Muscle layer of duodenum (tissue), 2 donors: Measurements from ENCODE around the gene SUPT3H.

Experiments used
- H3K27ac ChIP-seq: one replicate; pipeline ENCODE4 v1.7.0; 2013; ENCODE audit warnings: mild to moderate bottlenecking, low read length
- H3K27me3 ChIP-seq: one replicate; pipeline ENCODE4 v1.7.0; 2013; ENCODE audit warnings: low read depth, mild to moderate bottlenecking, control low read depth, low read length
- H3K36me3 ChIP-seq, 2 donors: one replicate each; pipeline ENCODE4 v1.7.0; 2013; ENCODE audit warnings: low read length in 2 of 2, control low read depth in 1 of 2, mild to moderate bottlenecking in 1 of 2; ENCODE audit not compliant: insufficient read depth in 2 of 2, control insufficient read depth in 1 of 2
- H3K4me1 ChIP-seq, 2 donors: one replicate each; pipeline ENCODE4 v1.7.0; 2013; ENCODE audit warnings: low read length in 2 of 2, mild to moderate bottlenecking in 2 of 2, control low read depth in 1 of 2, moderate library complexity in 1 of 2; ENCODE audit not compliant: insufficient read depth in 2 of 2, control insufficient read depth in 1 of 2
- H3K4me3 ChIP-seq, 2 donors: one replicate each; pipeline ENCODE4 v1.7.0; 2013; ENCODE audit warnings: low read length in 2 of 2, low read depth in 1 of 2, mild to moderate bottlenecking in 1 of 2
- H3K9me3 ChIP-seq, 2 donors: one replicate each; pipeline ENCODE4 v1.7.0; 2013; ENCODE audit warnings: low read length in 2 of 2, control low read depth in 1 of 2, mild to moderate bottlenecking in 1 of 2; ENCODE audit not compliant: control insufficient read depth in 1 of 2
- donor health status: healthy.

The SUPT3H gene

DNA sequence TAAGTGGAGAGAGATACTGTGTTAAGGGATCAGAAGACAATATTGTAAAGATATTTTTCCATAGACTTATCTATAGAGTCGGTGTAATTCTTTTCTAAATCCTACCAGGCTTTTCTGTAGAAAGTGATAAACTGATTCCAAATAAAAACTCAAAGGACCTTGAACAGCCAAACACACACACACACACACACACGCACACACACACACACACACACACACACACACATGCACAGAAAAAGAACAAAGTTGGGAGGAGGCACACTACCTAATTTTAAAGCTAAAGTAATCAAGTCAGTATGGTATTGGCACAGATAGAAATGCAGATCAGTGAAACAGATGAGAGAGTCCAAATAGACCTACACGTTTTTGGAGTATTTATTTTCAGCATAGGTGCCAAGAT is 534.0 kb downstream of the SUPT3H start:
- H3K27me3 ChIP-seq, result no peaks in the 10 kb centered on the region
- H3K9me3 ChIP-seq, result no peaks in the 10 kb centered on the region
- no peaks in the 10 kb centered on the region for H3K4me1 ChIP-seq
- no peak overlapping the region for H3K27ac ChIP-seq
- H3K36me3 ChIP-seq, result no peaks in the 10 kb centered on the region
- no peak overlapping the region for H3K4me3 ChIP-seq

DNA sequence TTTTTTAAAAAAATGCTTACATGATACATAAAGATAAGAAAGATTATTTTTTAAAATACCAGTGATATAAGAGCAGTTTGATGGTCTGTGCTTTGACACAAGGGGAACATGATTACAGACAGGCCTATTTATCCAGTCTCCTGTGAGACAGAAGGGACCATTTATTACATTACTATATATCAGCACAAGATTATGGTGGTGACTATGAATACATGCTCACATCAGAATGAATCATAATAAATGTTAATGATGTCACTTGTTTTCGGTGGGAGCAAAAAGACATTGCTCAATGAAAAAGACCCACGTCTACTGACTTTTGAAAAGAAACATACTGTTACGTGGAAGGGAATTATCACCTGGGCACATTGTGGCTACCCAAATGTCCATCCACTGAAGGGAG is 535.1 kb downstream of the SUPT3H start:
- no peak overlapping the region for H3K4me3 ChIP-seq
- H3K9me3 ChIP-seq, result no peaks in the 10 kb centered on the region
- no peaks in the 10 kb centered on the region for H3K4me1 ChIP-seq
- no peaks in the 10 kb centered on the region for H3K27me3 ChIP-seq
- H3K36me3 ChIP-seq, result no peaks in the 10 kb centered on the region
- no peak overlapping the region for H3K27ac ChIP-seq

DNA sequence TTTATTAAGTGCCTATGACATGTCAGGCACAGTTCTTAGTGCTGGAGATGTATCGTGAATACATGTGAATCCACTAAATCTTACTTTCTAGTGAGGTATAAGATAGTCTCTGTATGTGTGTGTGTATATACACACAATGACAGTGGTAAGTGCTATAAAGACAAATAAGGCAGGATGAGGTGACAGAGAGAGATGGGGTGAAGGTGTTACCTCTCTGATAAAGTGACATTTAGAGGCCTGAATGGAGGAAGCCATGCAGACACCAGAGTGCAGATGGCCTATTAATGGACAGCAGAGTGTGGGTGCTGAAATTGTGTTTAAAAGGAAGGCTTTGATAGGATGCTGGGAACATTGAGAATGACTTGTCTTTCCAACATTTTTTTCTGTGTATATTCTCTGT is 535.9 kb downstream of the SUPT3H start:
- no peaks in the 10 kb centered on the region for H3K36me3 ChIP-seq
- H3K4me3 ChIP-seq, result no peak overlapping the region
- no peak overlapping the region for H3K27ac ChIP-seq
- no peaks in the 10 kb centered on the region for H3K27me3 ChIP-seq
- no peaks in the 10 kb centered on the region for H3K4me1 ChIP-seq
- no peaks in the 10 kb centered on the region for H3K9me3 ChIP-seq

DNA sequence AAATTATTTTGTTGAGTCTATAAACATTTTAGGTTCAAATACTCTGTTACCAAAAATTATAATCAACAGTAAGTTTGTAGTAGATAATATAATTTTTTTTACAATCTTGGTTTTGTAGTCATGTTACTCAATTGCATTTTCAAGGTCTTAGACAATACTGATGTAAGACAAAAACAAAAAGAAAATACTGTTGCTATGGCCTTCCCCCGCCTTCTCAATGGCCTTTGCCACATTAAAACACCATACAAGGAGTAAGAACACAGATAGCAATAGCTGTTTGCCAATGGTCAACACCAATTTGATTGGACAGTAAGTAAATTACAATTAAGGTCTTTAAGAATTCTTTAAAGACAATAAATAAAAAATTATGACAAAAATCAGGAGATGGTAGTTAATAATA is 540.0 kb downstream of the SUPT3H start:
- H3K27ac ChIP-seq, result no peak overlapping the region
- no peaks in the 10 kb centered on the region for H3K27me3 ChIP-seq
- H3K36me3 ChIP-seq, result no peaks in the 10 kb centered on the region
- H3K4me3 ChIP-seq, result no peak overlapping the region
- H3K4me1 ChIP-seq, result no peaks in the 10 kb centered on the region
- H3K9me3 ChIP-seq, result no peaks in the 10 kb centered on the region

DNA sequence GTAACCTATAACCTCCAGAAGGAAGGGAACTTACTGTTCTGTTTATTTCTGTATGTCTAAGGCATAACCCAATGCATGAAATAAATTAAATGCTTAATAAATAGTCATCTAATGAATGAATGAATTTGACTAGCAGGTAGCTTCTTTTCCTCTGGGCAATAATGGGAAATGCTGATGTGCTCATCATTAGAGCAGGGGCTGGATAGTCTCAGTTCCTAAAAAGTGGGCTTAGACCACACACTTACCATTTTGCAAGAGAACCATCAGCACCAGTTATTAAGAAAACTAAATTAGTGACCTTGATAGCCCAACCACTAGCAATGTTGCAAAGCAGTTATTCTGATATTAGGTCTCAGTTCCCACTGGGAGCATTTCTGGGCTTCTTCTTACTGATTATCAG is 540.5 kb downstream of the SUPT3H start:
- Histone ChIP-seq H3K27me3 (no peaks in the 10 kb centered on the region), H3K36me3 (no peaks in the 10 kb centered on the region), H3K9me3 (no peaks in the 10 kb centered on the region), H3K27ac (no peak overlapping the region), H3K4me1 (no peaks in the 10 kb centered on the region), H3K4me3 (no peak overlapping the region)

DNA sequence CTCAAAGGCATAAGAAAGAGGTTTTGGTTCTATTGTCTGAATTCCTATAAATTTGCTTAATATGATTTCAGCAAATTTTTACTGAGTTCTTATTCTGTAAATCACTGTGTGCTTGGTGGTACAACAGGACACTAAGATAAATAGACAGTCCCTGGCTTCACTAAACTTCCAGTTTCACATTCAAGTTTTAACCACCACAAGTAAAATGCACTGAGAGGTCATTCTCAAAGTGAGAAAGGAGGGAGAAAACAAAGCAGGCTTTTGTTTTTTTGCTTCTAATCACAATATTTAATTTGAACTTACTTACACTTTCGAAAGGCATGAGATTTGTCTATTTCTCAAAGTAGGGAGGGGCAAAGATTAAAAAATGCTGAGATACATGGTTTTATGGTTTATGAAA is 544.5 kb downstream of the SUPT3H start:
- H3K4me1 ChIP-seq, result no peaks in the 10 kb centered on the region
- H3K4me3 ChIP-seq, result no peak overlapping the region
- H3K9me3 ChIP-seq, result no peaks in the 10 kb centered on the region
- no peak overlapping the region for H3K27ac ChIP-seq
- no peaks in the 10 kb centered on the region for H3K27me3 ChIP-seq
- no peaks in the 10 kb centered on the region for H3K36me3 ChIP-seq

DNA sequence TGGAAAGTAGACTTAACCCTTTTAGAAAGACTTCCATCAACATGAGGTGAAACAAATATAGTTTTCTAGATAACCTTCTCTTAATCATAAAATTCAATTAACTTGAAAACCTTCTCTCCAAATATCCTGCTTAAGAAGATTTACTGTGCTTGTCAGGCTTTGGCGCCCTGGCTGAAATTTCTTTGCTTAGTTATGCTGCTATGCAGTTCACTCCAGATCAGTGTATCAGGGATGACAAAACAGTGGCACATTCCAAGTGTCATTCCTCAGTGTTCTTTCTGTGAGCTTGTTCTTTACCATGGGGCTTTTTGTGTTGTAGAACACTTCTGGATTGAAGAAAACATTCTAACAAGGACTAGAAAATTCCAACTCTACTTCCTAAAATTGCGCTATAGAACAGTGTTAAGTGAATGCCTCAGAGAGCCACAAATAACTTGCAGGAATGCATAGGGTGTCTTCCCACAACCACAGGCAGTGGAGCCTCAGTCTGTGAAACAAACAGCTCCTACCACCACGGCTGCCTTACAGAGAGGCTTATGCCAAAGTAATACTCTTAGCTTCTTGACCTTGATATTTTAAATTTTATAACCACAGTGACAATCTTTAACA is 546.6 kb downstream of the SUPT3H start:
- H3K9me3 ChIP-seq, result no peaks in the 10 kb centered on the region
- H3K4me3 ChIP-seq, result no peak overlapping the region
- no peaks in the 10 kb centered on the region for H3K4me1 ChIP-seq
- no peak overlapping the region for H3K27ac ChIP-seq
- H3K27me3 ChIP-seq, result no peaks in the 10 kb centered on the region
- H3K36me3 ChIP-seq, result no peaks in the 10 kb centered on the region

DNA sequence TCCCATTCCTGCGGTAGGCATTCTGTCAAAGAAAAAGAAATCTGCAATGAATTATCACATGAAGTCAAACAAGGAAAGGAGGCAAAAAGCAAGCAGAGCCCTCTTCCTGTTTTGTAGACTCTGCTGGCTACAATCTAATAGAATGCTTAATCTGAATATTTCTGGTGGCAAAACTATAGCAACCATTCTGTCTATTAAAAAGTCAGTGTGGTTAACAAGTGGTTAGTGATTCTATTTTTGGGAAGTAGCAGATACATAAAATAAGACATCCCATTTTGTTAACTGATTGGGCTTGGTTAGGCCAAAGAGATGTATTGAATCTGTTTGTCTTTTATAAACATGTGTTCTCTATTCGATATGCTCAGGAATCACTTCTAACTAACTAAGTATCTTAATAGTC is 547.9 kb downstream of the SUPT3H start:
- Histone ChIP-seq H3K4me3 (no peak overlapping the region), H3K27ac (no peak overlapping the region), H3K27me3 (no peaks in the 10 kb centered on the region), H3K36me3 (no peaks in the 10 kb centered on the region), H3K9me3 (no peaks in the 10 kb centered on the region), H3K4me1 (no peaks in the 10 kb centered on the region)

DNA sequence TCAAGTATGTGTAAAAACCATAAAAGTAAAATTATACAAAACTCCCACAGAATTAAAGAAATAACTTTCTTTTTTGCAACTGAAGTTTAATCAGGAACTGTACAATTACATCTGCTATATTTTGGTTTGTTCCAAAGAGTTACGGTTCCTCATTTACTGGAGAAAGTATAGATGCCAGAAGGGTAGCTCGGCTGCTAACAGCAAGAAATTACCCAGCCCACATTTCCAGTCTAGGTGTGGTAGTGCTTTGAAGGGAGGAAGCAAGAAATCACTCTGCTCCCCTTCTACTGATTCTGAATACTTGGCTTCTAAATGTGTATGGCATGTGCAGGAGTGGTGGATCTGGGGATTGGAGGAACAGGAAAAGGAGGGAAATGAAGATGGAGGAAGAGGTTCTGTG is 549.0 kb downstream of the SUPT3H start:
- Histone ChIP-seq H3K4me3 (no peak overlapping the region), H3K9me3 (no peaks in the 10 kb centered on the region), H3K27me3 (no peaks in the 10 kb centered on the region), H3K36me3 (no peaks in the 10 kb centered on the region), H3K4me1 (no peaks in the 10 kb centered on the region), H3K27ac (no peak overlapping the region)

DNA sequence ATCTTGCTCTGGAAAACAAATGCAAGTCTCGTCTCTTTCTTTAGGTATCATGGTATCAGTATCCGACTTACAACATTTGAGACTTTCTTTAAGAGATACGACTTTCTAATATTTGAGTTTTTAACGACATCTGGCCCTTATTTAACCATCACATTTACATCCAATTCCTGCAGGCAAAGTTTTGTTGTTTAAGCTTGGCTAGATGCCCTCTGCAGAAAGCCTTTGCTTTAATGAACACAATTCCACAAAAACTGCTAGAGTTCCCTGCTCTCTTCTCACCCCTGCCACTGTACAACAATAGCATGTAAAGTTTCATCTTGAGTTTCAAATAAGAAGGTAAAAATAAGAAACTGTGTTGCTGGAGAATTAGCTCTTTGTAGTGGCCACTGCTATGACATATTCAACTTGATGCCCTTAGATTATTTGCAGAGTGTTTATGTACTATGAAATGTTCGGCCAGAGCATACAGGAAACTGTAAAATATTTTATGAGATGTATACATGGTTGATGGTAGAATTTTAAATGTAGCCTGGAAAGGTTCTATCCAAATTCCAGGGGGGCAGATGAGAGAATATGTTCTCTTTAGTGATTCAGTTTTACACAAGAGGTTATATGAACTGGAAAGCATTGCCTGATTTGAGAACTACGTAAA is 551.6 kb downstream of the SUPT3H start:
- H3K4me1 ChIP-seq, result no peaks in the 10 kb centered on the region
- no peaks in the 10 kb centered on the region for H3K36me3 ChIP-seq

DNA sequence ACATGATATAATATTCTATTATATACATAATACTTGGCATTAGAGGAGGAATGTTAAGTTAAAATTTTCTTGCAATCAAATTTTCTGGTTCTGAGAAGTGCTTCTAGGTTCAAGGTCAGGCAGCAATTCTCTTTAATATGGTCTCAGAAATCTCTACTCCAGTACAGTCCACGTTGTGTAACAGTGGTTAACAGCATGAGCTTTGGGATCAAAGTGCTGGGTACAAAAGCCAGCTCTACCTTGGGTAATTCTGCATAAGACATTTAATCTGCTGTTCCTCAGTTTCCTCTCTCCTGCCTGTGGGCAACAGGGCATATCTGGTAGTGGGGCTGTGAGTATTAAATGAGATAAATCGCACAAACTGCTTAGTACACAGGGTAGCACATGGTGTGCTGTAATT is 552.5 kb downstream of the SUPT3H start:
- Histone ChIP-seq H3K9me3 (no peaks in the 10 kb centered on the region), H3K36me3 (no peaks in the 10 kb centered on the region), H3K27ac (no peak overlapping the region), H3K4me3 (no peak overlapping the region), H3K4me1 (no peaks in the 10 kb centered on the region), H3K27me3 (no peaks in the 10 kb centered on the region)

More for the DNA sequence above, 551.6 kb downstream of the SUPT3H start:
- H3K4me3 ChIP-seq, result no peak overlapping the region
- no peaks in the 10 kb centered on the region for H3K9me3 ChIP-seq
- no peaks in the 10 kb centered on the region for H3K27me3 ChIP-seq
- H3K27ac ChIP-seq, result no peak overlapping the region

DNA sequence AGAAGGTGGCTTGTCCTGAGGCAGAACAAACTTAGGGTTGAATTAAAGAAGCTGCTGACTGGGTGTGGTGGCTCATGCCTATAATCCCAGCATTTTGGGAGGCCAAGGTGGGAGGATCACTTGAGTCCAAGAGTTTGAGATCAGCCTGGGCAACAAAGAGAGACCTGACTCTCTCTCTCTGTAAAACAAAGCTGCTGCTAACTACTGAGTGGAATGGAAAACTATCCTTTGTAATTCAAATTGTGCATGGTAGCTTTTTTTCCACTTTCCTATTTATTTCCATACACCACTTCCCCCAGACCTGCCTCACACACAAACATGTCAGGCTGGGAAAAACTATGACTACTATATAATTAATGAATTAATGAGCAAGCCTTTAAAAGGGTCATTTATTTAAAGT is 553.2 kb downstream of the SUPT3H start:
- H3K4me1 ChIP-seq, result no peaks in the 10 kb centered on the region
- H3K4me3 ChIP-seq, result no peak overlapping the region
- H3K27ac ChIP-seq, result no peak overlapping the region
- H3K9me3 ChIP-seq, result no peaks in the 10 kb centered on the region
- H3K36me3 ChIP-seq, result no peaks in the 10 kb centered on the region
- H3K27me3 ChIP-seq, result no peaks in the 10 kb centered on the region
